Choroid plexus epithelial cell (primary cell): ENCODE results near the gene XRCC5.
A peak's percentile ranks its signal among the peaks of the same experiment; 100 is the strongest.

ENCODE experiments used
- DNase-seq: peaks from one replicate; pipeline ENCODE4 v3.0.0-alpha.2; 2010; ENCODE audit warnings: low read depth
- H3K4me3 ChIP-seq: 2 replicates; pipeline ENCODE4 v1.5.1; 2011; ENCODE audit warnings: low read depth, mild to moderate bottlenecking, control low read depth, low read length, moderate library complexity
- CTCF ChIP-seq: conservative IDR thresholded peaks from 2 replicates; pipeline ENCODE4 v1.5.1; 2011; ENCODE audit warnings: low read depth, mild to moderate bottlenecking, control low read depth, inconsistent platforms, low read length, moderate library complexity

Gene XRCC5

DNA sequence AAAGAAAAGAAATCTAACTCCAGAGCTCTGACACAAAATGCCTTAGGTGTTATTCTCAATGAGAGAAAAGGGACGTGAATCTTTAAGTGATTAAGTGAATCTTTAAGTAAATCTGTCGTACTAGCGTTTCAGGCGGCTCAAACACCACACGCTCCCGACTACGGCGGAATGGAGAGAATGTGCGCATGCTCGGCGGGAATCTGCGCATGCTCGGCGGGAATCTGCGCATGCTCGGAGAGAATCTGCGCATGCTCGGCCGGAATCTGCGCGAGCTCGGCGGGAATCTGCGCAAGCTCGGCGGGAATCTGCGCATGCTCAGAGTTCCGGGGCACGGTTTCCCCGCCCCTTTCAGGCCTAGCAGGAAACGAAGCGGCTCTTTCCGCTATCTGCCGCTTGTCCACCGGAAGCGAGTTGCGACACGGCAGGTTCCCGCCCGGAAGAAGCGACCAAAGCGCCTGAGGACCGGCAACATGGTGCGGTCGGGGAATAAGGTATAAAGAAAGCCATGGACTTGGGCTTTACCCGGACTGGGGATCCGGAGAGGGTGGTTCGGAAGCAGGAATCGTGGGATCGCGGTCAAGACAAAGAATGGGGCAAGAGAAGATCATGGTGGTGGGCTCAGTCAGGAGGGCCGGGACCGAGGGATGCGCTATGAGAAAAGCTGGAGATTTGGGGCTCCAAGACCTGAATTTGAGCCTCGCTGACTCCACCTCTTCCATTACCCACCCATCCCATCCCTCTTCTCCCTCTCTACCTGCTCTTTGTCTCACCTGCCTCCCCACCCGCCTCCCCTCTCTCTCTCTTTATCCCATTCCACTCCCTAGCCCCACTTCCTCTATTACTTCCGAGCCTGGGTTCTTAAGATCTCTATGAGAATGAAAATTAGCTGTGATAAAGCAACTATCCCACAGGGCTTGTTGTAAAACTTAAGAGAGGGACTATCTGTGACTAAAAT lies at the start of gene XRCC5:
TSS of gene XRCC5 (plus strand) at position 382 of the 955 bp plus-strand sequence. CDS start at position 471, 89 bp downstream.
- H3K4me3 ChIP-seq = peak within 1 kb of the TSS; percentile 97
- DNase-seq = peak; percentile 98
- no peak for TF ChIP-seq CTCF

DNA sequence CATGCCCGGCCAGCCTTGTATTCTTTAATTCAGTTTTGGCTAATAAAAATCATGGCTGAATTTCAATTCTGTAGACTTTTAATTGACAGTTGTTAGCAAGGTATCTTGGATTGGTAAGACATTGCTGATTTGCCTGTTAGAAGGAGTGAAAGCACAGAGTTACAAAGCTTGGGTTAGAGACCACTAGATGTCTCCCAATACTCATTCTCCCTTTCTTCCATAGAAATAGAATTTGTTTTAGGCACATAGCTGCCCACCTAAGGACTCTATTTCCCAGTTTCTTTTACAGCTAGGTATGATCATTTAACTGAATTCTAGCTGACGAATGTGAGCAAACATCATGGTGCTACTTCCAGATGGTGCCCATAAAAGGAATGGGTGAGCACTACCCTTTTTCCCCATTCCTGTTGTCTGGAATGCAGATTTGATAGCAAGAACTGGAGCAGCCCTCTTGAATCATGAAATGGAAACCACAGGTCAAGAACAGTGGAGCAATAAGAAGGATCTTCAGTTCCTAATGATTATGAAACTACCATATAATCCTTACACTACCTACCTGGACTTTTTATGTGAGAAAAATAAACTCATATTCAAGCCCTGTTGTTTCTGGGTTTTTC lies 45.0 kb upstream of the XRCC5 start:
- peak; percentile 37 for TF ChIP-seq CTCF

DNA sequence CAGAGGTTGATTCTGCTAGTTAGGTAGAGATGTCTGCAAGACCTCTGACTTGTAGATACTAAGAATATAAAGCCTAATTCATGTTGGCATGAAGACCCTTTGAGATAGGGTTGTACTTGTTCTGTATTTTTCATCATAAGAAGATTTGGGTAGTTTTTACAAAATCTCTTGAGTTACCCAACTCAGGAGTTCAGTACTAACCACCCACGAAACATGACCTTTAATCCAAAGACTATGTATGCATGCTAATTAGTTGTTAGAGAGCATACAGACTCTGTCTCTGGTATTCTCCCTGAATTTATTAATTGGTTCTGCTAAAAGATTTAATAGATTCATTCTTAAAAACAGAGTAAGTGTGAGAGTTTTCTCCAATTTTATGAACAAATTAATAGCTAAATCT lies 44.5 kb upstream of the XRCC5 start:
- no peak overlapping the region for H3K4me3 ChIP-seq
- DNase-seq = no peak
- TF ChIP-seq CTCF = no peak

More for the DNA sequence above, 45.0 kb upstream of the XRCC5 start:
- peak; percentile 47 for DNase-seq
- H3K4me3 ChIP-seq = no peak overlapping the region

- no peak overlapping the region for H3K4me3 ChIP-seq
- DNase-seq = peak; percentile 89
- no peak for TF ChIP-seq CTCF
Measured at GRCh38 chr2:216066230-216066629, 42.9 kb upstream of the XRCC5 start.

- H3K4me3 ChIP-seq = no peak overlapping the region
- TF ChIP-seq CTCF = no peak
- DNase-seq = no peak
Measured at GRCh38 chr2:216069028-216069427, 40.1 kb upstream of the XRCC5 start.

GRCh38 chr2:216070195-216070594 lies 39.0 kb upstream of the XRCC5 start:
- TF ChIP-seq CTCF = no peak
- no peak for DNase-seq
- H3K4me3 ChIP-seq = no peak overlapping the region
